Kidney capillary endothelial cell (primary cell): Measurements from ENCODE around the gene FAM174B.

Experiments
- DNase-seq: peaks from one replicate; pipeline ENCODE4 v3.0.0-alpha.2; 2018; ENCODE audit warnings: low spot score

Gene FAM174B

GRCh38 chr15:92664178-92664900 is 8.8 kb upstream of the FAM174B start:
- DNase-seq = no peak

- no peak for DNase-seq
Measured at GRCh38 chr15:92663250-92663951, 7.8 kb upstream of the FAM174B start.

- no peak for DNase-seq
Measured at GRCh38 chr15:92662762-92663161, 7.2 kb upstream of the FAM174B start.

DNA sequence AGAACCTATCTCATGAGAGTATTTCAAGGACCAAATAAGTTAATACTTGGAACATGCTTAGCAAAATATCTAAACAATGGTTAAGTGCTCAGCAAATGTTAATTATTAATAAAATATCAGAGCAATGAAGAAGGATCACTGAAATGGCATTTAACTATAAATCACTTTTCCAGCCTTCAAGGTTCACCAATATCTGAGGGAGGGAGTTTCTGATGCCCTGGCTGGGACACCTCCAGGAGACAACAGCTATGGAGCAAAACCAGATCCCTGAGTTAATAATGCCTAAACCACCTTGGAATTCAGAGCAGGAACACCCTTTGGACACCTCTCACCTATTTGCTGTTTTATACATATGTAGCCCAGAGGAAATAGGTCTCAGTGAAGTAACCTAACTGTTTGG is 6.4 kb upstream of the FAM174B start:
- no peak for DNase-seq

DNA sequence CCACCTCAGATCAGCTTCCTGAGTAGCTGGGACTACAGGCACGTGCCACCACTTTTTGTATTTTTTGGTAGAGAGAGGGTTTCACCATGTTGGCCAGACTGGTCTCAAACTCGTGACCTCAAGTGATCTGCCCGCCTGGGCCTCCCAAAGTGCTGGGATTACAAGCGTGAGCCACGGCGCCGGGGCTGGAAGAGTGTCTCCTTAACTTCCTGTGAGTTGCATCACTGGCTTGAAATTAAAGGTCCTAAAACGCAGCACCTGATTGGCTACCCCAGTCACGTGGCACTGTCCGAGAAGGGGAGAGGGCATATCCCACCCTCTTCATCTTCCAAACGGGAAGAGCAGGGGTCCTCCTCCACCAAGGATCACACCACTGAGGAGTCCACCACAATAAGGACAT is 5.5 kb upstream of the FAM174B start:
- DNase-seq = no peak

DNA sequence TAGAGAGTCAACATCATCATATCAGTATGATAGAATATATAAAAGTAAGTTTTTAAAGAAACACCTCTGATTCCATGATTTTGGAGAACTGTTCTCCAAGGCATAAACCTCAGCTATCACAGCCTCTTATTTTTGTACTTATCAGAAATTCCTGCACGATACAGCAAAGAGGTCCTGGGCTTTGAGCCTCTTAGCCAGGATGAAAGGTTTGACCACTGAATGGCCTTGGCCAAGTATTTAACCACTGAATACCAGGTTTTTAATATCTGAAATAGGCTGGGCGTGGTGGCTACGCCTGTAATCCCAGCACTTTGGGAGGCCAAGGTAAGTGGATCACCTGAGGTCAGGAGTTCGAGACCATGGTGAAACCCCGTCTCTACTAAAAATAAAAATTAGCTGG is 1.9 kb upstream of the FAM174B start:
- no peak for DNase-seq

DNA sequence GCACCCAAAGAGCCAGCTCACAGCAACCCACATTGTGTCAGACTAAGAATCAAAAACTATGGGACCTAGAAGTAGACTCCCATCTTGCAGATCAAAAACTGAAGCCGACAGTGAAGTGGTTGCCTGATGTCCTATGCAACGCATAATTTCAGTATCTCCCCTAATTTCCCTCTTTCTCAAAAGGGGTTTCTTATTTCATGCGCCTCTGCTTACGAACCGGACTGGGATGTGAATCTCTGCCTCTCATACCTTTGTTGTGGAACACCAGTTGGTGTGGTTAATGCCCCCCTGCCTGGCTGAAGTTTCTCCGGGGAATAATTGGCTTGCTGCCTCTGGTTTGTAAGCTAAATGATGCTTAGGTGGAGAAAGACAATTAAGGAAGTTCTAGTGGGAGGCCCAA is 514 bp upstream of the FAM174B start:
- DNase-seq = no peak

- DNase-seq = peak; percentile 22
Measured at GRCh38 chr15:92654662-92655061, 913 bp downstream of the FAM174B start.

DNA sequence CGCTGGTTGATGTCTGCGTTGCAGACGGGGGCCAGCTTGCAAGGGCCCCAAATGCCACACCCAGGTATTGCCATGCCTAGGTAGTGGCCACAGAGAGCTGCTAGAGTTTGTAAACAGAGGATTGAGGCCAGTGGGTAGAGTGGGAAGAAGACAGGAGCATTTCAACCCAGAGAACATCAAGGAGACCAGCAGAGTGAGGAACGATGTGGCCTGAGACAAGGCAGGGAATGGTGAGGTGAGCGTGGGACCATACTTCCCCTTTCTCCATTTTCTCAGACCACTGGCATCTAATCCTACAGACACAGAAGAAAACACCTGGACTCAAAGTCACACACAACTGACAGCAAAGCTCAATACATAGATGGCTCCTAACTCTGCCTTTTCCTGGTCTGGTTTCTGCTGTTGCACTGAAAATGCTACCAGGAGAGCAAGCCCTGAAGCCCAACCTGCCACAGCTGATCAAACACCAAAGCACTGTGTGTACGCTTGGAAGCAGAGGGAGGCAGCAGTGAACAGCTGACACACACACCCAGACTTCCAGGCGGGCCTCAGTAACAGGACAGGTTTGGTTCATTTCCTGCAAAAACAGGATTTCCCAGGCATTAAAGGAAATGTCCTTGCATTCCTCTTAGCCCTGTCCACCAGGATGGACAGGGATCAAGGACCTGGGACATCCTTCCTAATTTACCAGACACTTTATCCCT is 1.6 kb downstream of the FAM174B start:
- DNase-seq = peak; percentile 87

- no peak for DNase-seq
Measured at GRCh38 chr15:92653366-92653765, 2.2 kb downstream of the FAM174B start.

- DNase-seq = no peak
Measured at GRCh38 chr15:92652576-92652966, 3.0 kb downstream of the FAM174B start.

DNA sequence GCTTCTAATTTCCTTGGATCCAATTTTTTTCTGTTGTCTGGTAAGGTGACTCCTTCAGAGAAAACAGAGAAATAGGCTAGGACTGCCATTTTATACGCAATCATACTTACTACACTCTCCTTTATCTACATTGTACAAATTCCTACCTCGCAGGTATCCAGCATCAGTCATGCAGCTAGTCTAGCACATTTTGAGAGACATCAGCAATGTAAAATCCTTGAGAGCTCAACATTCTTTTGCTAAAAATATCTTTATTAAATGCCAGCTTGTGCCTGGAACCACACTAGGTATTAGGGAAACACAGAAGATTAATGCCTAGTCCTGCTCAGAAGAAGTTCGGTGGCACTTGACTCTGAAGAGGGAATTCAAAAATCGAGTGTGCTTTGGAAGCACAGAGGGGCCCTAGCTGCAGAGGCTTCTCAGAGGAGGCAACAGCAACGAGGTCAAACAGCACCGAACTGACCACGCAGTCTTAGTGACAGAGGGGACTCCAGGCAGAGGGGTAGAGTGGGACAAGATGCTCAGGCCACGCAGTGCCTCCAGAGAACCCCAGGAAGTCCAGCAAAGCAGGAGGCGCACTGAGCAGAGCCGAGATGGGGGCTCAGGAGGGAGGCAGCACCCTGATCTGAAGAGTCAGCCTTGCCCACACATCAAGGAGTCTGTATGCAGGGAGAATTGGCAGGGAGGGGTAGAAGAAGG is 3.5 kb downstream of the FAM174B start:
- no peak for DNase-seq

GRCh38 chr15:92650966-92651365 is 4.6 kb downstream of the FAM174B start:
- no peak for DNase-seq

GRCh38 chr15:92650256-92650655 is 5.3 kb downstream of the FAM174B start:
- no peak for DNase-seq

- DNase-seq = no peak
Measured at GRCh38 chr15:92648190-92648875, 7.2 kb downstream of the FAM174B start.

DNA sequence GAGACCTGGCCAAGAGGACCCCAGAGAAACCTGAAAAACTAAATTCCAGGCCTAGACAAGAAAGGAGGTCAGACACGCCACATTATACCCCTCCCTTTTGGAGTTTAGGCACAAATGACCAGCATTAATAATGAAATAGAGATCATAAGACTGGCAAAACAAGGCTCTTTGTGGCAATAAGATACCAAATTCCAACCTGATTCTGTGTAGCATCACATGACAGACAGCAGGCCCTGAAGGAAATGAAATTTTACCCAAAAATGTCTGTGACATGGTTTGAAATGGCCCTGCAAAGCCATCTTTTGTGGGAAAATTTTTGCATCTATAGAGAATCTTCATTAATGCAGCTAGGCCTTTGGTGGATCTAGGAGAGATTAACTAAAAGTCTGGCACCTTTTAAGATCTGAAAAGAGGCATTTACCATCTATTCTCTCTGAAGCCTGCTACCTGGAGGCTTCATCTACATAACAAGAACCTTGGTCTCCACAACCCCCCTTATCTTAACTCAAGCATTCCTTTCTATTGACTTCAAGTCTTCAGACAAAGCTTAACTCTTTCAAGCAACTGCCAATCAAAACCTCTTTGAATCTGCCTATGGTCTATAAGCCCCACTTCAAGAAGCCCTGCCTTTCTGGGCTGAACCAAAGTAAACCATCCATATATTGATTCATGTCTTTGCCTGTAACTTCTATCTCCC is 8.0 kb downstream of the FAM174B start:
- no peak for DNase-seq

DNA sequence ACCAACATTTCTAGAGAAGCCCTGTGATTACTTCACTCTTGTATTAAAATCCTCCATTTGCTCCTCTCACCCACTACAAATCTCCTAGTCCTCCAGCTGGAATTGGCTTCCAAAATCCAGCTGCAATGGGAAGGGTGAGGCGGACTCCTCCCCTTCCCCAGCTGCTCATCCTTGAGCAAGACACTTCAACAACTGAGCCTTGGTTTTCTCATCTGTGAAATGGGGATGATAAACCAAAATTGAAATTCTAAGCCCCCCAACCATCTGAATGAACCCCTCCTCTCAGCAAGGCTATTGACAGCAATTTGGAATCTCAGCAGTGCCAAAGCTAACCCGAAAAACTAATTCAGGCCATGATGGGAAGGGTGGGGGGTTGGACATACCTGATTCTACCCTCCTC is 9.4 kb downstream of the FAM174B start:
- DNase-seq = no peak

DNA sequence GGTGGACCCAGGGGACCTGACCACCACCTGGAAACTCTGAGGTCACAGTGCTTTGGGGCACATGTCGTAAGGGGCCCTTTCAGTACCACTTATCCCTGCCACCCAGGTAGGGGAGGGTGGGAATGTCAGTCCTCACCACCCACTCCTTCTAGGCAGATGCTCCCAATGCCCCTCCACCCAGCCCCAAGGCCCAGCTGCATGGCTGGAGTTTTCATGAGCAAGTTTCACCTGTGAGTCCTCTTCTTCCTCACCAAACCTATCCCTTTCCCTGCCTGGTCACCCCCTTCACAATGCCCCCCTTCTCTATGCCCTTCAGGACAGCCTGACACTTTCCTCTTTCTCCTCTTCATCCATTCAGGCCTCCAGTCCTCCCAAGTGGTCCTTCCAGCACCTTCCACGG is 9.8 kb downstream of the FAM174B start:
- DNase-seq = no peak

DNA sequence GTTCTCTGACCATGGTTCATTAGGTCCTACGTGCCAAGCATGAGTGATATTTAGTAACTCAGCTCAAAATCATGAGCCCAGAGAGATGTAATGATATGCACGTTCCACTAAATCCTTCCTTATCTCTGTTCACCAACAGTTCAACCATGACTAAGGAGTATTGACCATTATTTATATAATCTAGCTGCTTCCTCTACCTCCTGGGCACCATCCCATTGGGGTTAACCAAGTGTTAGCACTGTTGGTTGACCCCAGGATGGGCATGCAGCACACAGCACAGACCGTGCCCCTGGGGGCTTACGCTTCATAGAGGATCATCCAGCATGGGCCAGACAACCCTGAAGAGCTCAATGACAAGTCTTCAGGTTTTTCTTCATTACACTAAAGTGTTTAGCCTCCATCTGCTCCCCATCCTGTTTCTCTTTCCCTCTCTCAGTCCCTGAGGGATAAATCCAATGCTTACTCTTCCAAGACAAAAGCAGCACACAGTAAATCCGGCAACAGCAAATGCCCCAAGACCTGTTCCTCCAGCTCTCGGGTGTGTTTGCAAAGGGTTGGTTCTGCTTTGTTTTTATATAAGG is 10.4 kb downstream of the FAM174B start:
- DNase-seq = no peak

GRCh38 chr15:92643849-92644815 is 11.4 kb downstream of the FAM174B start:
- DNase-seq = no peak
